Embryonic facial prominence (tissue), 1 donor: Measurements from ENCODE around the gene ACE.

Source experiments
- DNase-seq: peaks from one replicate; pipeline ENCODE4 v3.0.0-alpha.2; 2016; ENCODE audit errors: extremely low spot score

The ACE gene

GRCh38 chr17:63476854-63477479 lies at the start of gene ACE:
ACE (plus strand) TSS chr17:63477061; CDS start chr17:63477095, 34 bp downstream.
- DNase-seq, result no peak

GRCh38 chr17:63429766-63430165 lies 47.1 kb upstream of the ACE start:
- no peak for DNase-seq

GRCh38 chr17:63430223-63430622 lies 46.6 kb upstream of the ACE start:
- no peak for DNase-seq

- no peak for DNase-seq
These were observed 45.3 kb upstream of the ACE start for GRCh38 chr17:63431618-63431938.

GRCh38 chr17:63431939-63432804 lies 44.7 kb upstream of the ACE start:
- DNase-seq, result no peak

- no peak for DNase-seq
These were observed 42.9 kb upstream of the ACE start for GRCh38 chr17:63433746-63434591.

- no peak for DNase-seq
These were observed 41.8 kb upstream of the ACE start for GRCh38 chr17:63434951-63435571.

GRCh38 chr17:63435681-63436522 lies 41.0 kb upstream of the ACE start:
- no peak for DNase-seq

- DNase-seq, result no peak
These were observed 40.2 kb upstream of the ACE start for GRCh38 chr17:63436523-63437110.

- DNase-seq, result no peak
These were observed 39.4 kb upstream of the ACE start for GRCh38 chr17:63437287-63438091.

- no peak for DNase-seq
These were observed 38.5 kb upstream of the ACE start for GRCh38 chr17:63438092-63439051.

GRCh38 chr17:63439687-63440086 lies 37.2 kb upstream of the ACE start:
- DNase-seq, result no peak

- DNase-seq, result no peak
These were observed 36.6 kb upstream of the ACE start for GRCh38 chr17:63440127-63440769.

- DNase-seq, result no peak
These were observed 36.0 kb upstream of the ACE start for GRCh38 chr17:63440770-63441335.

GRCh38 chr17:63441654-63442053 lies 35.2 kb upstream of the ACE start:
- DNase-seq, result no peak

GRCh38 chr17:63442074-63442473 lies 34.8 kb upstream of the ACE start:
- no peak for DNase-seq

GRCh38 chr17:63442549-63443035 lies 34.3 kb upstream of the ACE start:
- DNase-seq, result no peak

GRCh38 chr17:63443053-63443452 lies 33.8 kb upstream of the ACE start:
- DNase-seq, result no peak
